Thoracic aorta (tissue), 2 donors: ENCODE results near the gene SCGB1C1. TPM values are rescaled to one million over a fixed set of nuclear protein-coding genes. Genes with fewer than 3 reads are reported as not detected.

Source experiments
- ATAC-seq: fragments of 150-250 bp; one replicate; pipeline ENCODE4 v1.8.0; 2017; ENCODE audit warnings: low read depth; ENCODE audit not compliant: insufficient number of reproducible peaks, low FRiP score
- DNase-seq: peaks from one replicate; pipeline ENCODE4 v3.0.0-alpha.2; 2020; ENCODE audit warnings: low spot score
- H3K27ac ChIP-seq, 2 donors: fragments of 200-600 bp; sonication (generic); 1 replicate in 1 of 2; 2 replicates in 1 of 2; pipeline ENCODE4 v1.5.1; 2016; ENCODE audit warnings: mild to moderate bottlenecking in 2 of 2, moderate library complexity in 2 of 2
- H3K27me3 ChIP-seq: fragments of 200-600 bp; sonication (generic); replicated peaks from 2 replicates; pipeline ENCODE4 v1.6.0; 2016; ENCODE audit warnings: mild to moderate bottlenecking; ENCODE audit not compliant: insufficient read depth
- H3K36me3 ChIP-seq: fragments of 200-600 bp; sonication (generic); one replicate; pipeline ENCODE4 v1.5.1; 2016
- H3K4me1 ChIP-seq, 2 donors: fragments of 200-600 bp; sonication (generic); 1 replicate in 1 of 2; 2 replicates in 1 of 2; pipeline versions ENCODE4 v1.5.1 to v1.6.0; 2016; ENCODE audit warnings: low read depth in 2 of 2, mild to moderate bottlenecking in 1 of 2; ENCODE audit not compliant: control insufficient read depth in 1 of 2
- H3K4me3 ChIP-seq: fragments of 200-600 bp; sonication (generic); 2 replicates; pipeline ENCODE4 v1.5.1; 2016; ENCODE audit warnings: mild to moderate bottlenecking
- H3K9me3 ChIP-seq: fragments of 200-600 bp; sonication (generic); 2 replicates; pipeline ENCODE4 v1.5.1; 2016
- CTCF ChIP-seq: fragments of 200-600 bp; sonication (generic); IDR thresholded peaks from one replicate; pipeline ENCODE4 v1.5.1; 2019; ENCODE audit warnings: antibody characterized with exemption
- total RNA-seq, 2 donors: library from RNA; depleted of rRNA; stranded (reverse); fragments of >200 nt; gene quantifications; one replicate each; pipeline versions ENCODE4 v1.1.0 to v1.2.3, GENCODE V29; 2016

The SCGB1C1 gene
- total RNA-seq, 2 donors from 2014 or later: not detected

GRCh38 chr11:210803-211180 is 17.9 kb downstream of the SCGB1C1 start:
- ATAC-seq (no peak), DNase-seq (no peak)
- Histone ChIP-seq H3K9me3 (no peaks in the 10 kb centered on the region), H3K27me3 (no peaks in the 10 kb centered on the region), H3K36me3 (peaks cover 52% of the 10 kb centered on the region), H3K27ac (no peak overlapping the region), H3K4me1 (peaks cover 24 to 37% of the 10 kb centered on the region in 2 donors), H3K4me3 (no peak overlapping the region)
- no peak for TF ChIP-seq CTCF

- H3K4me3 ChIP-seq: no peak overlapping the region
- no peaks in the 10 kb centered on the region for H3K27me3 ChIP-seq
- no peak for ATAC-seq
- H3K4me1 ChIP-seq: peaks cover 19 to 32% of the 10 kb centered on the region in 2 donors
- H3K36me3 ChIP-seq: peaks cover 52% of the 10 kb centered on the region
- H3K9me3 ChIP-seq: no peaks in the 10 kb centered on the region
- DNase-seq: no peak
- no peak overlapping the region for H3K27ac ChIP-seq
- no peak for TF ChIP-seq CTCF
Measured at GRCh38 chr11:211295-211694, 18.4 kb downstream of the SCGB1C1 start.

- DNase-seq: no peak
- ATAC-seq: no peak
- peaks cover 52% of the 10 kb centered on the region for H3K36me3 ChIP-seq
- no peaks in the 10 kb centered on the region for H3K27me3 ChIP-seq
- H3K9me3 ChIP-seq: no peaks in the 10 kb centered on the region
- H3K4me3 ChIP-seq: no peak overlapping the region
- H3K4me1 ChIP-seq: peaks cover 18 to 30% of the 10 kb centered on the region in 2 donors
- TF ChIP-seq CTCF: no peak
- no peak overlapping the region for H3K27ac ChIP-seq
Measured at GRCh38 chr11:211741-212140, 18.9 kb downstream of the SCGB1C1 start.

GRCh38 chr11:212150-213100 is 19.5 kb downstream of the SCGB1C1 start:
- Histone ChIP-seq H3K36me3 (peaks cover 52% of the 10 kb centered on the region), H3K4me1 (peaks cover 18 to 30% of the 10 kb centered on the region in 2 donors), H3K27me3 (no peaks in the 10 kb centered on the region), H3K27ac (no peak overlapping the region), H3K4me3 (no peak overlapping the region), H3K9me3 (no peaks in the 10 kb centered on the region)
- DNase-seq (no peak), ATAC-seq (no peak)
- TF ChIP-seq CTCF: no peak

GRCh38 chr11:213111-213510 is 20.2 kb downstream of the SCGB1C1 start:
- H3K4me3 ChIP-seq: no peak overlapping the region
- no peaks in the 10 kb centered on the region for H3K27me3 ChIP-seq
- no peaks in the 10 kb centered on the region for H3K9me3 ChIP-seq
- H3K36me3 ChIP-seq: peaks cover 53% of the 10 kb centered on the region
- DNase-seq (no peak), ATAC-seq (no peak)
- H3K4me1 ChIP-seq: peaks cover 18 to 30% of the 10 kb centered on the region in 2 donors
- no peak for TF ChIP-seq CTCF
- no peak overlapping the region for H3K27ac ChIP-seq
